ENCODE results near the gene PRSS56.

Gene PRSS56

DNA sequence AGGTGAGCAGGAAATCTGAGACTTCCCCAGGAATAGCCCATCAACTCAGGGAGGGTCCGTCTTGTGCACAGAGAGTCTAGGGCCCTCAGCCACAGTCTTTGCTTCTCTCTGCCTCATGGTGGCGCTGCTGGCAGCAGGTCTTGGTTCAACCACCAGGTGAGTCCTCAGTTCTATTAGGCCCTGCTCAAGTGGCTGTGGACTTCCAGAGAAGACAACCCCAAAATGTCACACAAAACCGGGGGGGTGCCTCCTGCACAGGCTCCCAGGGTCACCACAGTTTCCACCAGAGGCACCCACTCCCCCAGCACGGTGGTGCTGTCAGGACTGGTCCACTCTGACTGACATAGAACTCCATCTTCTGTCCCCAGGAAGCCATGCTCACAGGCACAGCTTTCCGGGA is 16.9 kb downstream of the PRSS56 start:
- DNase-seq (ENCODE audit: extremely low spot score, insufficient read length, low read depth): no peak
- no peak for FAIRE-seq

DNA sequence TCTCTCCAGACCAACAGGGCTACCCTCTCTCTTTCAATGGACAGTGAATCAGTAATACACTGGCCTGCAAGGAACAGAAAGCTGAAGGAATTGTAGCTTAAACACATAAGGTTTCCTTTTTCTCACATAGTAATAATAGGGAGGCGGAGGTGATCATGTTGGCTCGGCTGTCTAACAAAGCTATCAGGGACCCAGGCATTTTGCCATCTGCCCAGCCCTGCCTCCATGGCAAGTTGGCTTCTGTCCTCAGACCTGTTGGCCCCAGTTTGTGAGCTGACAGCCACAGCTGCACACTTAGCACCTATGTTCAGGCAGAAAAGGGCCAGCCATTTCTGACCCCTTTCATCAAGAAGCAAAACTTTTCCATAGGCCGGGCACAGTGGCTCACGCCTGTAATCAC is 17.3 kb downstream of the PRSS56 start:
- DNase-seq (ENCODE audit: extremely low spot score, insufficient read length, low read depth) (no peak), FAIRE-seq (no peak)

DNA sequence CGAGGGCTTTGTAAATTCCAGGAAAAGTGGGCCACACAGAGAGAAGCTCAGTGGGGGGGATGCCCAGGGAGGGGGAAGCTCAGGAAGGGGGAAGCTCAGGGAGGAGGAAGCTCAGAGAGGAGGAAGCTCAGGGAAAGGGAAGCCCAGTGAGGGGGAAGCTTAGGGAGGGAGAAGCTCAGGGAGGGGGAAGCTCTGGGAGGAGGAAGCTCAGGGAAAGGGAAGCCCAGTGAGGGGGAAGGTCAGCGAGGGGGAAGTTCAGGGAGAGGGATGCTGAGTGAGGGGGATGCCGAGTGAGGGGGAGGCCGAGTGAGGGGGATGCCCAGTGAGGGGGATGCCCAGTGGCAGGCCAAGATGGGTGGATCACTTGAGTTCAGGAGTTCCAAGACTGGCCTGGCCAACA is 18.5 kb downstream of the PRSS56 start:
- DNase-seq (ENCODE audit: extremely low spot score, insufficient read length, low read depth): no peak
- FAIRE-seq: no peak

DNA sequence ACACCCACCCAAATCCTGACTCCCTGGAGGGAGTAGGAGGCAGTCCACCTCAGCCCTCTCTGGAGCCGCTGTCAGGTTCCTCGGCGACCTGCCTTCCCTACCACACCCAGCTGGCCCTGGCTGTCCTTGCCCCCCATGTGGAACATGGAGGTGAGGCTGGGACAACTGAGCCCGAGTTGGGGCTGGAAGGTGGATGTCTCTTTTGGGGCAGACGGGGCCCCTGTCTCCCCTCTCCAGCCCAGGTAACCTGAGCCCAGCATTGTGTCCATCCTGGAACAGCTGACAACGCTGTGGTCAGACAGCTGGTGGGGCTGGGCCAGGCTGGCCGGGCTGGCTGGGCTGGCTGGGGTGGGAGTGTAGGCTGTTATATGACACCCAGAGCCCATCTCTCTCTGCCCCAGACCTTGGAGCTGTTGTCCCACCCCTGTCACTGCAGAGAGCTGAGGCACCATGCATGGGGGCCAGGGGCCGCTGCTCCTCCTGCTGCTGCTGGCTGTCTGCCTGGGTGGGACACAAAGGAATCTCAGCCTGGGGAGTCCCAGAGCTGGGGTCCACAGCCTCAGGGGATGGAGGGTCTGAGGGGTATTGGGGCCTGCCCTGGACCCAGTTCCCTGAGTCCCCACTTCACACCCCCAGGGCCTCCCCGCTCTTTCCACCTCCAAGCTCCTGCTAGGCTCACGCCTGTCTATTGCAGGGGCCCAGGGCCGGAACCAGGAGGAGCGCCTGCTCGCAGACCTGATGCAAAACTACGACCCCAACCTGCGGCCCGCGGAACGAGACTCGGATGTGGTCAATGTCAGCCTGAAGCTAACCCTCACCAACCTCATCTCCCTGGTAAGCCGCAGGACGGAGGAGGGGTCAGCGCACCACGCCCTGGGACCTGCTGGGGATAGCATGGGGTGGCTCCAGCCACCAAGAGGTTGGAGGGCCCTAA is 19.4 kb downstream of the PRSS56 start, which contains the start of gene CHRNG:
Gene CHRNG, plus strand, starts transcription at position 395 of the 934 bp plus-strand sequence. Its CDS starts 56 bp downstream, at position 451.
- no peak for DNase-seq (ENCODE audit: extremely low spot score, insufficient read length, low read depth)

DNA sequence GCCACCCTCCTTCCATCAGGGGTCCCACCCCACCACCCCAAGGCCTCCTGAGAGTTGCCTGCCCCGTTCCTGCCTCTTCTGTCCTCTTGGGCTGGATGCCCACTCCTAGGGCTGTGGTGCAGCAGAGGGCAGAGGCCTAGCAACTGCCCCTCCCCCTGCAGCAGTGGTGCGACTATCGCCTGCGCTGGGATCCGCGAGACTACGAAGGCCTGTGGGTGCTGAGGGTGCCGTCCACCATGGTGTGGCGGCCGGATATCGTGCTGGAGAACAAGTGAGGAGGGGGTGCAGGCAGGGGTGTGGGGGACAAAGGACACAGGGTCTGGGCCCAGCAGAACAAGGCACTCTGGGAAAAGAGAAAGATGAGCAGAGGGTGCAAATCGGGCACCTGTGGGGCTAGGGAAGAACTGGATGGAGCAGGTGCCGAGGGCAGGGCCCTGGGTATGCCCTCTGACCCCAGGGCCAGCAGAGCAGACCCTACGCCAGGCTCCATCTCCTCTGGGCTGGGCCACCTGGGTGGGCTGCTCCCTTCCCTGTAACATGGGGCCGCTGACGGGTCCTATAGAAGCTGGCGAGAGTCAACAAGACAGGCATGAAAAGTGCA is 20.4 kb downstream of the PRSS56 start:
- FAIRE-seq (no peak), DNase-seq (ENCODE audit: extremely low spot score, insufficient read length, low read depth) (no peak)

More for the DNA sequence above, 19.4 kb downstream of the PRSS56 start, which contains the start of gene CHRNG:
- no peak for FAIRE-seq

DNA sequence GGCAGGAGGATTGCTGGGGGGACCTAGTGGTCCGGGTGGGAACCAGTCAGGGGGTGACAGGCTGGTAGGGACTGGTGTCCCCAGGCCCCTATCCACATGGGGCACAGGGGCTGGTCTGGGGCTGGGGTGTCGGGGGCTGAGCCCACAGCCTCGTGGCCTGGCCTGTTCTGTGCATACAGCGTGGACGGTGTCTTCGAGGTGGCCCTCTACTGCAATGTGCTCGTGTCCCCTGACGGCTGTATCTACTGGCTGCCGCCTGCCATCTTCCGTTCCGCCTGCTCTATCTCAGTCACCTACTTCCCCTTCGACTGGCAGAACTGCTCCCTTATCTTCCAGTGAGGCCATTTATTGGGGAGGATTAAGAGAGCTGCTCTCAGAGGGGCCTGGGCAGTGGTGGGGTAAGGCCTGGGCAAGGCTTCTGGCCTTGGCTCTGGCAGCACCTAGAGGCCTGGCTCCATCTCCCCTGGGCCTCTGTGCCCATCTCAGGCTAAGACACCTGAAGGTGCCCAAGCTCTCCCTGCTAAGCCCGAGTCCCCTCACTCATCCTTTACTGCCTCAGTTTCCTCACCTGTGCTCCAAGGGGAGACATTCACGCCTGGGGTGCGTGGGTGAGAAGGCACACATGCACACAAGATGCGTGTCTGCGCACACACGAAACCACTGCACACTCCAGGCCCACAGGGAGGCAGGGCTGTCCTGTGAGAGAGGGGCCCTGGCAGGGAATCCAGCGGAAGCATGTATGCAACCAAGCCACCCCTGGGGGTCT is 21.2 kb downstream of the PRSS56 start:
- DNase-seq (ENCODE audit: extremely low spot score, insufficient read length, low read depth): no peak
- FAIRE-seq: no peak

DNA sequence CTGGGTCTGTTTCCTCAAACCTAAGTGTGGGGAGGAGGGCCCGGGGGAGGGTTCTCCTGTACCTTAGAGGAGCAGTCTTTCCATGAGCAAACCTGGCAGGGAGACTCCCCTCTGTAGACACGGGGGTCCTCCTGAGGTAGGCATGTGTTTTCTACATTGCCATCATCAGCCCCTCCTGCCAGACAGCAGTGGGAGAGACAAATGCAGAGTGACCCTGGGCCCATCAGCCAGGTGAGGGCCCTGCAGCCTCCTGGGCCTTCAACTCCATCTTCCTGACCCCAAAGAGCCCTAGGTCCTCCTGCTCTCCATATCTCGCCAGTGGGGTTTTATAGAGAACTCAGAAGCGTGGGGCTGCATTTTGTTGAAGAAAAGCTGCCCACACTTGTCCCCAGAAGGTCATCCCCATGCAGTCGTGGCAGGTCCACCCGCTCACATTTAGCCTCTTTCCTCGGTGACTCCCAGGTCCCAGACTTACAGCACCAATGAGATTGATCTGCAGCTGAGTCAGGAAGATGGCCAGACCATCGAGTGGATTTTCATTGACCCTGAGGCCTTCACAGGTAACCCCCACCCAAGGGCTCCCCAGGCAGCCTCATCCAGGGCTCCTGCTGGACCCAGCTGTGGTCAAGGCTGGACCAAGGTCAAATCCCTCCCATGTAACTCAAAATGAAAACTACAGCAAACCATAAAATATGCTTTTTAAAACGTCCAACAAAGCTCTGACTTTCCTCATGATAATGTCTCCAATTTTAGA is 21.9 kb downstream of the PRSS56 start:
- no peak for FAIRE-seq
- DNase-seq (ENCODE audit: extremely low spot score, insufficient read length, low read depth): no peak

DNA sequence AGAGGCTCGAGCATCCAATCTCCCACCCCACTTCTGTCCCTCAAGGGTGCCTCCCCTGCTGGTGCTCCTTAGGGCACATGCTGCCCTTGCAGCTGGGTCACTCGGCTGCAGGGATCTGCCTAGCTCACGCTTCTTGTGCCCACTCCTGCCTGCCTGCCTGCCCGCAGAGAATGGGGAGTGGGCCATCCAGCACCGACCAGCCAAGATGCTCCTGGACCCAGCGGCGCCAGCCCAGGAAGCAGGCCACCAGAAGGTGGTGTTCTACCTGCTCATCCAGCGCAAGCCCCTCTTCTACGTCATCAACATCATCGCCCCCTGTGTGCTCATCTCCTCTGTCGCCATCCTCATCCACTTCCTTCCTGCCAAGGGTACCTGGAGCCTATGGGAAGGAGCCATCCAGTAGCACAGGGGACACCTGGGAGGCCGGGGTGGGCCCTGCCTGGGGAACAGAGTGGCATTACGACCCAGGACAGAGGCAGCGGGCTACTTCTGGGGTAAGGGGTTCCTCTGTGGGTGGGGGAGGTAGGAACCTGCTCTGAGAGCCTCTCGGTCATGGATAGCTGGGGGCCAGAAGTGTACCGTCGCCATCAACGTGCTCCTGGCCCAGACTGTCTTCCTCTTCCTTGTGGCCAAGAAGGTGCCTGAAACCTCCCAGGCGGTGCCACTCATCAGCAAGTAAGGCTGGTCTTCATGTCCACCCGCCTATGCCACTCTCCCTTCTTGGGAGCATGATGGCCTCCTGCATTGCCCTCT is 22.7 kb downstream of the PRSS56 start:
- DNase-seq (ENCODE audit: extremely low spot score, insufficient read length, low read depth) (no peak), FAIRE-seq (no peak)

DNA sequence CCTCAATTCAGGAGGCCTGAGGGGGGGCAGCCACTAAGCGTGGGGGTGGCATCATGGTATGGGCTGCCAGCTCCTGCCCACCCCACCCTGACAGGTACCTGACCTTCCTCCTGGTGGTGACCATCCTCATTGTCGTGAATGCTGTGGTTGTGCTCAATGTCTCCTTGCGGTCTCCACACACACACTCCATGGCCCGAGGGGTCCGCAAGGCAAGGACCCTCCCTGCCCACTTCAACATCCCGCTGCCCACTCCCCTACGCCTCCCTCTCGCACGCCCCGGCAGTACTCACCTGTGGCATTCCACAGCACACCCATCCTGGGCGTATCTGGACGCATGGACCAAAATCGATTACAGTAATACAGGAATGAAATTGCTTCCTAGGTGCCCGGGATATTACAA is 23.3 kb downstream of the PRSS56 start:
- no peak for FAIRE-seq

DNA sequence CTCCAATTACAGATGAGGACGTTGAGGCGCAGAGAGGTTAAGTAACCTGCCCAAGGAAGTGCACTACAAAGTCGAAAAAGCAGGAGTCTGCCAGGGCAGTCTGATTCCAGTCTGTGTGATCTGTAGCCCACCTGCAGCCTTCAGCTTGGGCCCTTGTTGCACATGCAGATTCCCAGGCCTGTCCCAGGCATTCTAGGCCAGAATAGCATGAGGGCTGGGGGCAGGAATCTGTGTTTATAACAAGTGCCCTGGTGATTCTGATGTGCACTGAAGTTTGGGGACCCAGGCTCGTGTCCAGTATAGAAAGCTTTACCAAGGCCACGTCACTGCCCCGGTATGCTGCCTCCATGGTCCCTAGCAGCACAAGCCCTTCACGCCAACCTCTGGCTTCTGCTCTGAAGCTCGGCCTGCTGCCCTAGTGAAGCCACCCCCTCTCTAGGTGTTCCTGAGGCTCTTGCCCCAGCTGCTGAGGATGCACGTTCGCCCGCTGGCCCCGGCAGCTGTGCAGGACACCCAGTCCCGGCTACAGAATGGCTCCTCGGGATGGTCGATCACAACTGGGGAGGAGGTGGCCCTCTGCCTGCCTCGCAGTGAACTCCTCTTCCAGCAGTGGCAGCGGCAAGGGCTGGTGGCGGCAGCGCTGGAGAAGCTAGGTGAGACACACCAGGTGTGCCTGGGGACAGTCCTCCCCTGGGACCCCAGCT is 23.9 kb downstream of the PRSS56 start:
- FAIRE-seq: no peak

More for the DNA sequence above, 23.3 kb downstream of the PRSS56 start:
- DNase-seq (ENCODE audit: extremely low spot score, insufficient read length, low read depth): no peak

DNA sequence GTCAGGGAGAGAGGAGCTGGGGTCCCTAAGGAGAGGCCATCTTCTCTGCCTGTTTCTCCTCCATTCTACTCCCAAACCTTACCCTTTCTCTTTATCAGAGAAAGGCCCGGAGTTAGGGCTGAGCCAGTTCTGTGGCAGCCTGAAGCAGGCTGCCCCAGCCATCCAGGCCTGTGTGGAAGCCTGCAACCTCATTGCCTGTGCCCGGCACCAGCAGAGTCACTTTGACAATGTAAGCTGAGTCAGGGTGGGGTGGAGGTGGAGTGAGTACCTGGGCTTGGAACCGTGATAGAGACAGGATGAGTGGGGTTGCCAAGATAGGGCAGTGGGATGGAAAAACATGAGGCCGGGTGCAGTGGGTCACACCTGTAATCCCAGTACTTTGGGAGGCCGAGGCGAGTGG is 24.5 kb downstream of the PRSS56 start:
- FAIRE-seq (no peak), DNase-seq (ENCODE audit: extremely low spot score, insufficient read length, low read depth) (no peak)

More for the DNA sequence above, 23.9 kb downstream of the PRSS56 start:
- no peak for DNase-seq (ENCODE audit: extremely low spot score, insufficient read length, low read depth)

DNA sequence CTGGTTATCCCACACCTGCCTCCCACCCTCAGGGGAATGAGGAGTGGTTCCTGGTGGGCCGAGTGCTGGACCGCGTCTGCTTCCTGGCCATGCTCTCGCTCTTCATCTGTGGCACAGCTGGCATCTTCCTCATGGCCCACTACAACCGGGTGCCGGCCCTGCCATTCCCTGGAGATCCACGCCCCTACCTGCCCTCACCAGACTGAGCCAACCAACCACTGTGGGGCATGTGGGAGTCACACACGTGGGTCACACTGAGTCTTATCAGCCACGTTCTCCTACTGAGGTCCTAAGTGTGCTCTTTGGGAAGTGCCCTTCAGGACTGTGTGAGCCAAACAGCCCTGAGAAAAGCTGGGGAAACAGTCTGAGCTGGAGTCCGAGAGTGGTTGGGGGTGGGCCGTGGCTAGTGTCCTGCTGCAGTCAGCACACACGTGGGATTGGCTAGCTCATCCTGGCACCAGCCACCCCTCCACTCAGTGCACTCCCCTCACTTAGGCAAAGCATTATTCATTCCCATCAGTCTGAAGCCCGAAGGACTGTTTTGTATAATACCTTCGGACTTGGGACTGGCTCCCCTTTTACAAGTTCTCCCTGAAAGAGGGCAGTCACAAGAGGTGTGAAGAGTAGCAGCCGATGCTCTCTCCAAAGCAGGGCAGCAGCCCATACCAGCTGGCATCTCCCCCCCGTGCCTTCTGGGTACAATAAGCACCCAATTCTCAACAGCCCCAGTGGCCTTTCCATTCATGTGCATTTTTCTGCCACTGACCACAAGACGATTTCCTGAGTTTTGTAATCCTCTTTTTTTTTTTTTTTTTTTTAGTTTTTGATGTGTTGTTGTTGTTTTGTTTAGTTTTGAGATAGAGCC is 25.6 kb downstream of the PRSS56 start:
- DNase-seq (ENCODE audit: extremely low spot score, insufficient read length, low read depth) (no peak), FAIRE-seq (no peak)

DNA sequence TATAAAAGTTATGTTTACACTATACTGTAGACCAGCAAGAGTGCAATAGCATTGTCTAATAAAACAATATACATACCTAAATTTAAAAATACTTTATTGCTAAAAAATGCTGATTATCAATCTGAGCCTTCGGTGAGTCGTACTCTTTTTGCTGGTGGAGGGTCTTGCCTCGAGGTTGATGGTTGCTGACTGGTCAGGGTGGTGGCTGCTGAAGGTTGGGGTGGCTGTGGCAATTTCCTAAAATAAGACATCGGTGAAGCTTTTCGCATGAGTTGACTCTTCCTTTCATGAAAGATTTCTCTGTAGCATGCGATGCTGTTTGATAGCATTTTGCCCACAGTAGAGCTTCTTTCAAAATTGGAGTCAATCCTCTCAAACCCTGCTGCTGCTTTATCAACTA is 27.8 kb downstream of the PRSS56 start:
- FAIRE-seq (no peak), DNase-seq (ENCODE audit: extremely low spot score, insufficient read length, low read depth) (no peak)

DNA sequence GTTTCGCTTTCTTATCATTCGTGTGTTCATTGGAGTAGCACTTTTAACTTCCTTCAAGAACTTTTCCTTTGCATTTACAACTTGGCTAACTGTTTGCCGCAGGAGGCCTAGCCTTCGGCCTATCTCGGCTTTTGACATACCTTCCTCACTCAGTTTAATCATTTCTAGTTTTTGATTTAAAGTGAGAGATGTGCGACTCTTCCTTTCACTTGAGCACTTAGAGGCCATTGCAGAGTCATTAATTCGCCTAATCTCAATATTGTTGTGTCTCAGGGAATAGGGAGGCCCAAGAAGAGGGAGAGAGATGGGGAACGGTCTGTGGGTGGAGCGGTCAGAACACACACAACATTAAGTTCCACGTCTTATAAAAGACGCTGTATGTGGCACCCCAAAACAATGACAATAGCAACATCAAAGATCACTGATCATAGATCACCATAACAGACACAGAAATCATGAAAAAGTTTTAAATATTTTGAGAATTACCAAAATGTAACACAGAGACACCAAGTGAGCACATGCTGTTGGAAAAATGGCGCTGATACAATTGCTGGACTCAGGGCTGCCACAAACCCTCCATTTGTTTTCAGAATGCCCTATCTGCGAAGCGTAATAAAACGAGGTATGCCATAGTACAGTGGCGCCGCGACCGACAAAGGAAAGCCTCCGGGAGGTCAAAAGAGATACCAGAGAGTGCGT is 29.6 kb downstream of the PRSS56 start:
- DNase-seq (ENCODE audit: extremely low spot score, insufficient read length, low read depth) (no peak), FAIRE-seq (no peak)

DNA sequence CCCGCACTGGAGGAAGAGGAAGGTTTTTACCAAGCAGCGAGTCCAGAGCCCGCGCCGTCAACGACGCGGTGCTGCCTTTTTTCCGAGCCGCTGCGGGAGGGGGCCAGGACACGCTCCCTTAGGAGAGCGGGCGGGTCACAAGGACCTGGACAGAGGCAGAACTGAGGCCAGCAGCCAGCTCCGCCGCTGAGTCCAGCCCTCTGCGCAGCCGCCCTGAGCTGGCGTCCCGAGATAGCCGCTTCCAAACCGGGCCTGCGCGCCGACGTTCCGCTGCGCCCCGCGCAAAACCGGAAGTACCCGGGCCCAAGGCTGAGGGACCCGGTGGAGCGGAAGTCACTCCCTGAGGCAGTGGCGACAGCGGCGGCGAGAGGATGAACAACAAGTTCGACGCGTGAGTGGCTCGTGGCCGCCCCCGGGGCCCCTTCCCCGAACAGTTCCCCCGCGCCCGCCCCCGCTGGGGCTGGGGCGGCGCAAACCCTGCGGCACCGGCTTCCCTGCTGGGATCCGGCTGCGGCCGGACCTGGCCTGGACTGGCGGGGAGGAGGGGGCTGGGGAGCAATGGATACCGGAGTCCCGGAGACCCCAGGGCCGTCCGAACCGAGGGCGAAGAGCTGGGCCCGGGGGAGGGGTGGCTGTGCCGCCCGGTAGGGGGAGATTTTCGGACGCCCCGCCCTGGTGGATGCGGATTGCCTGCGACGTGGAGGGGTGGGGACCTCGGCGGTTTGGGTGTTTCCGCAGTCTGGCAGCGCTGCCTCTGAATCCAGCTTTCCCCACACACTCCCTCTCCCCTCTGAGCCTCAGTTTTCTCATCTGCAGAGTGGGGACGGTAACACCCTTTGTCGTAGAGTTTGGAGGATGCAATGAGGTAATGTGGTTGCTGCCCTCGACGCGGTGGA is 30.4 kb downstream of the PRSS56 start, which contains the start of the genes EIF4E2 and TIGD1:
Gene EIF4E2, plus strand, starts transcription at position 336 of the 896 bp plus-strand sequence. Its CDS starts 36 bp downstream, at position 372.
Gene TIGD1, minus strand, starts transcription at position 204 of the 896 bp plus-strand sequence. CDS start 675 bp downstream, outside the sequence.
- FAIRE-seq (peak; percentile 86), DNase-seq (ENCODE audit: extremely low spot score, insufficient read length, low read depth) (peak; percentile 99)

DNA sequence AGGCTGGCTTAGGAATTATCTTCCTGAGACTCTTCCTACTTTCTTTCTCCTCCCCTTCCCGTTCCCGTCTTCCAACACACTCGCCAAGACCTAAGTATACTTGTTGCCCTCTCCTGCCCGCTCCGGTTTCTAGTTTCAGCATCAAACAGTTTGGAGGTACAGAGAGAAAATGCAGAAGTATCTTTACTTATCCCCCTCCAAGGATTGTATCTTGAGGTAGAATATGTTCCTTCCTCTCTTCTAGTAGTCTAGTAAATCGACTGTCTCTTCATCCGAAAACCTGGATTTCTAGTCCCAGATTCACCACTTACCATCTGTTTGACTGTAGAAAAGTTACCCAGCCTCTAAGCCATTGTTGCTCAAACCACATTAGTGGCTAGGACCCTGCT is 31.1 kb downstream of the PRSS56 start:
- FAIRE-seq (no peak), DNase-seq (ENCODE audit: extremely low spot score, insufficient read length, low read depth) (no peak)

Data from GM18507 (cell line).